Ishikawa (cell line): ENCODE measurements around the gene PLOD1.

Experiments used
- CREB1 ChIP-seq: IDR thresholded peaks from 2 replicates; pipeline ENCODE4 v1.6.1; 2012; ENCODE audit warnings: low read depth
- EP300 ChIP-seq: IDR thresholded peaks from 2 replicates; pipeline ENCODE4 v1.6.1; 2012; ENCODE audit warnings: borderline replicate concordance
- MAX ChIP-seq: IDR thresholded peaks from 2 replicates; pipeline ENCODE4 v1.6.1; 2012
- RAD21 ChIP-seq: IDR thresholded peaks from 2 replicates; pipeline ENCODE4 v1.6.1; 2012; ENCODE audit warnings: low read depth
- REST ChIP-seq: IDR thresholded peaks from 2 replicates; pipeline ENCODE4 v1.6.1; 2012; ENCODE audit warnings: low read depth, mild to moderate bottlenecking
- TAF1 ChIP-seq: IDR thresholded peaks from 2 replicates; pipeline ENCODE4 v1.6.1; 2012; ENCODE audit warnings: low read depth, mild to moderate bottlenecking
- USF1 ChIP-seq: IDR thresholded peaks from 2 replicates; pipeline ENCODE4 v1.6.1; 2012
- YY1 ChIP-seq: IDR thresholded peaks from 2 replicates; pipeline ENCODE4 v1.6.1; 2012; ENCODE audit warnings: low read depth

- TF ChIP-seq MAX (no peak), YY1 (no peak), EP300 (no peak), REST (no peak), TAF1 (no peak), CREB1 (no peak), USF1 (no peak), RAD21 (no peak)
These were observed 48.6 kb upstream of the PLOD1 start for GRCh38 chr1:11885916-11886315.
